ENCODE measurements around the gene THADA. TPM values are rescaled to one million over a fixed set of nuclear protein-coding genes. Genes with fewer than 3 reads are reported as not detected.

THADA gene
- total RNA-seq, 1 experiment from 2014 or later: 27.5 TPM

DNA sequence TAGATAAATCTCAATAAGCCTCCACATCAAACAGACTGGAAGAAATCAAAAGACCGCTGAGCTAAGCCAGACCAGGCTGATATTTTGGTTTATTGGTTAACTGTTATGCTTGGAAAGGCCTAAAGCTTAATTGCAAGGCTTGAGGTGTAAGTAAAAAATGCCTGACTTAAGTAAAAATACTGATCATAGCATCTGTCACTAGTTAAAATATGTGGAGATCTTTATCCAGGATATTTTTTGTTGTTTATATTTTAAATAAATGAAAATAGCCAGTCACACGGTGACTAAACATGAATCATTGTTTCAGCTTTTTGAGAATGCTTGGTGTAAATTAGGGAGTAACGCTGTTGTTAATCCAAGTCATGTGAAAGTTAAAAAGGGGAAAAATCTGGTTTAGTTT lies 127.9 kb downstream of the THADA start:
- peaks cover 4% of the 10 kb centered on the region; the same call in 1 of the 2 replicates for H3K9me3 Mint-ChIP-seq
- TF ChIP-seq NFE2L1 (CRISPR knock-in tag; IDR thresholded peaks at IDR 0.05): no peak
- no peak for TF ChIP-seq TP53 (CRISPR knock-in tag; IDR thresholded peaks at IDR 0.05)
- TF ChIP-seq ETV6 (CRISPR knock-in tag; IDR thresholded peaks at IDR 0.05): no peak
- TF ChIP-seq, protein P1, sequence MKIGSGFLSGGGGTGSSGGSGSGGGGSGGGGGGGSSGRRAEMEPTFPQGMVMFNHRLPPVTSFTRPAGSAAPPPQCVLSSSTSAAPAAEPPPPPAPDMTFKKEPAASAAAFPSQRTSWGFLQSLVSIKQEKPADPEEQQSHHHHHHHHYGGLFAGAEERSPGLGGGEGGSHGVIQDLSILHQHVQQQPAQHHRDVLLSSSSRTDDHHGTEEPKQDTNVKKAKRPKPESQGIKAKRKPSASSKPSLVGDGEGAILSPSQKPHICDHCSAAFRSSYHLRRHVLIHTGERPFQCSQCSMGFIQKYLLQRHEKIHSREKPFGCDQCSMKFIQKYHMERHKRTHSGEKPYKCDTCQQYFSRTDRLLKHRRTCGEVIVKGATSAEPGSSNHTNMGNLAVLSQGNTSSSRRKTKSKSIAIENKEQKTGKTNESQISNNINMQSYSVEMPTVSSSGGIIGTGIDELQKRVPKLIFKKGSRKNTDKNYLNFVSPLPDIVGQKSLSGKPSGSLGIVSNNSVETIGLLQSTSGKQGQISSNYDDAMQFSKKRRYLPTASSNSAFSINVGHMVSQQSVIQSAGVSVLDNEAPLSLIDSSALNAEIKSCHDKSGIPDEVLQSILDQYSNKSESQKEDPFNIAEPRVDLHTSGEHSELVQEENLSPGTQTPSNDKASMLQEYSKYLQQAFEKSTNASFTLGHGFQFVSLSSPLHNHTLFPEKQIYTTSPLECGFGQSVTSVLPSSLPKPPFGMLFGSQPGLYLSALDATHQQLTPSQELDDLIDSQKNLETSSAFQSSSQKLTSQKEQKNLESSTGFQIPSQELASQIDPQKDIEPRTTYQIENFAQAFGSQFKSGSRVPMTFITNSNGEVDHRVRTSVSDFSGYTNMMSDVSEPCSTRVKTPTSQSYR (CRISPR knock-in tag; IDR thresholded peaks at IDR 0.05): no peak
- TF ChIP-seq FOXP1 (CRISPR knock-in tag; IDR thresholded peaks at IDR 0.05; ENCODE audit: borderline replicate concordance): no peak
- peaks cover 16% of the 10 kb centered on the region for H3K4me1 Mint-ChIP-seq
- CTCF ChIA-PET: interaction anchor here (0.6 to 1.3 kb wide), 3 partner anchors 17 to 1546 kb away, joined by 3 to 6 read pairs (median 4); no protein-coding TSS in a partner anchor
- H3K4me3 Mint-ChIP-seq: no peak overlapping the region
- no peaks in the 10 kb centered on the region for H3K27me3 Mint-ChIP-seq (ENCODE audit: low read depth)
- DNase-seq (ENCODE audit: low spot score): no peak
- no peaks in the 10 kb centered on the region for H3K36me3 Mint-ChIP-seq
- no peak overlapping the region for H3K27ac Mint-ChIP-seq
- POLR2A ChIA-PET: no interaction called here
- ATAC-seq: no peak

- no peak for TF ChIP-seq FOXP4 (CRISPR knock-in tag; IDR thresholded peaks at IDR 0.05)
- TF ChIP-seq ZBTB21 (CRISPR knock-in tag; IDR thresholded peaks at IDR 0.05; ENCODE audit: borderline replicate concordance): no peak
- TF ChIP-seq, protein P1 (CRISPR knock-in tag; IDR thresholded peaks at IDR 0.05): no peak
- TF ChIP-seq ZNF263 (CRISPR knock-in tag; IDR thresholded peaks at IDR 0.05; ENCODE audit: low read depth): no peak
- TF ChIP-seq, protein P2, sequence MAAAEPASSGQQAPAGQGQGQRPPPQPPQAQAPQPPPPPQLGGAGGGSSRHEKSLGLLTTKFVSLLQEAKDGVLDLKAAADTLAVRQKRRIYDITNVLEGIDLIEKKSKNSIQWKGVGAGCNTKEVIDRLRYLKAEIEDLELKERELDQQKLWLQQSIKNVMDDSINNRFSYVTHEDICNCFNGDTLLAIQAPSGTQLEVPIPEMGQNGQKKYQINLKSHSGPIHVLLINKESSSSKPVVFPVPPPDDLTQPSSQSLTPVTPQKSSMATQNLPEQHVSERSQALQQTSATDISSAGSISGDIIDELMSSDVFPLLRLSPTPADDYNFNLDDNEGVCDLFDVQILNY (CRISPR knock-in tag; IDR thresholded peaks at IDR 0.05): no peak
- no peak for TF ChIP-seq CREB1 (CRISPR knock-in tag; IDR thresholded peaks at IDR 0.05)
- TF ChIP-seq TCF7 (CRISPR knock-in tag; IDR thresholded peaks at IDR 0.05; ENCODE audit: low read depth): no peak
- no peak for TF ChIP-seq NFE2L1 (CRISPR knock-in tag; IDR thresholded peaks at IDR 0.05)
- TF ChIP-seq HMGA2 (CRISPR knock-in tag; IDR thresholded peaks at IDR 0.05): no peak
- CTCF ChIA-PET: no interaction called here
Measured at GRCh38 chr2:43465234-43465633, 130.6 kb downstream of the THADA start.

DNA sequence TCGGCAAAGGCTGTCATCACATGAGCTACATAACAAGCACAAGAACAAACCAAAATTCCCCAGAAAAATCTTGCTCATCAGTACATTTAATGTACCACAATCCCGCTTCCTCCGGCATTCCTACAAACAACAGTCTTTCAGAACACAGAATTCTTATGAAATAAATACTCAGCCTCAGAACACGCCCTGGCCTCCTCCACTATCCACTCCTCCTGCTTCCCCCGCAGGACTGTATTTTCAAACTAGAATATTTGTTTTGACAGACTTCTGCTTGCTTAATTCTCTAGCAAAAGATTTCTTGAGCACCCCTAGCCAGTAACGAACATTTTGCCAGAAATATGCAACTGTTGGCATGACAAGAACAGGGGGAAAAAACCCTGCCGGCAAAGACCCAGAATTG lies 131.2 kb downstream of the THADA start:
- no peak overlapping the region for H3K4me3 Mint-ChIP-seq
- H3K27ac Mint-ChIP-seq: no peak overlapping the region
- H3K27me3 Mint-ChIP-seq (ENCODE audit: low read depth): no peaks in the 10 kb centered on the region
- ATAC-seq: no peak
- H3K36me3 Mint-ChIP-seq: no peaks in the 10 kb centered on the region
- H3K9me3 Mint-ChIP-seq: peaks cover 4% of the 10 kb centered on the region; the same call in 1 of the 2 replicates
- ChIA-PET CTCF (interaction anchor here (0.7 kb wide), 1 partner anchor 18 kb away, joined by 3 read pairs; no protein-coding TSS in a partner anchor), POLR2A (no interaction called here)
- DNase-seq (ENCODE audit: low spot score): no peak
- H3K4me1 Mint-ChIP-seq: peaks cover 18% of the 10 kb centered on the region
- TF ChIP-seq IRF2 (CRISPR knock-in tag; IDR thresholded peaks at IDR 0.05; ENCODE audit: borderline replicate concordance, low read depth) (no peak), ETV6 (CRISPR knock-in tag; IDR thresholded peaks at IDR 0.05) (no peak), ZNF232 (CRISPR knock-in tag; IDR thresholded peaks at IDR 0.05) (no peak), SOX15 (CRISPR knock-in tag; IDR thresholded peaks at IDR 0.05) (no peak), FOXJ3 (CRISPR knock-in tag; IDR thresholded peaks at IDR 0.05; ENCODE audit: borderline replicate concordance) (no peak), MYBL2 (CRISPR knock-in tag; IDR thresholded peaks at IDR 0.05) (no peak), SP1 (CRISPR knock-in tag; conservative IDR thresholded peaks at IDR 0.05) (no peak), TCF7 (CRISPR knock-in tag; IDR thresholded peaks at IDR 0.05; ENCODE audit: low read depth) (no peak), USF1 (CRISPR knock-in tag; IDR thresholded peaks at IDR 0.05) (no peak), ELF4 (CRISPR knock-in tag; IDR thresholded peaks at IDR 0.05; ENCODE audit: low read depth) (no peak)
- TF ChIP-seq, protein P1 (CRISPR knock-in tag; IDR thresholded peaks at IDR 0.05): no peak

More at GRCh38 chr2:43465234-43465633, 130.6 kb downstream of the THADA start:
- no peaks in the 10 kb centered on the region for H3K36me3 Mint-ChIP-seq
- H3K27ac Mint-ChIP-seq: no peak overlapping the region
- POLR2A ChIA-PET: no interaction called here
- DNase-seq (ENCODE audit: low spot score): no peak
- no peaks in the 10 kb centered on the region for H3K27me3 Mint-ChIP-seq (ENCODE audit: low read depth)
- peaks cover 20% of the 10 kb centered on the region for H3K4me1 Mint-ChIP-seq
- ATAC-seq: no peak
- peaks cover 4% of the 10 kb centered on the region; the same call in 1 of the 2 replicates for H3K9me3 Mint-ChIP-seq
- H3K4me3 Mint-ChIP-seq: no peak overlapping the region
